Peyer's patch (tissue), 4 donors: ENCODE data around the gene TCHHL1.

Source experiments
- POLR2A ChIP-seq, 2 donors: fragments of 450-650 bp; IDR thresholded peaks; one replicate each; pipeline ENCODE4 v1.5.1; 2017; ENCODE audit warnings: antibody characterized with exemption in 2 of 2, mild to moderate bottlenecking in 2 of 2, moderate library complexity in 2 of 2
- TF ChIP-seq, protein P1 (sequence below), 6 experiments: fragments of 450-650 bp in 4 of 6; fragments of 200-600 bp in 2 of 6; sonication (generic) in 1 of 6; IDR thresholded peaks; one replicate each; pipeline ENCODE4 v1.5.1; 2017 to 2019; ENCODE audit warnings: antibody characterized with exemption in 6 of 6, mild to moderate bottlenecking in 3 of 6, moderate library complexity in 1 of 6

DNA sequence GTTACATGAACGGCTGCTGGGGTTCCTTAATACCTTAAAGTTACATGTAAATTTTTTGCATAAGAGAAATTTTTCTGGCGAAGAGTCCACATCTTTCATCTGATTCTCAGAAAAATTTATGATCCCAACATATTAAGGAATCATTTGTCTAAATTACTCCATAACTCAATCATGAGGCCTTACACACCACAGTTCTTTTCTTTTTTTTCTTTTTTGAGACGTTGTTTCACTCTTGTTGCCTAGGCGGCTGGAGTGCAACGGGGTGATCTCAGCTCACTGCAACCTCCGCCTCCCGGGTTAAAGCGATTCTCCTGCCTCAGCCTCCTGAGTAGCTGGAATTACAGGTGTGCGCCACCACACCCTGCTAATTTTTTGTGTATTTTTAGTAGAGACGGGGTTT lies 50.0 kb downstream of the TCHHL1 start:
- TF ChIP-seq, protein P1, sequence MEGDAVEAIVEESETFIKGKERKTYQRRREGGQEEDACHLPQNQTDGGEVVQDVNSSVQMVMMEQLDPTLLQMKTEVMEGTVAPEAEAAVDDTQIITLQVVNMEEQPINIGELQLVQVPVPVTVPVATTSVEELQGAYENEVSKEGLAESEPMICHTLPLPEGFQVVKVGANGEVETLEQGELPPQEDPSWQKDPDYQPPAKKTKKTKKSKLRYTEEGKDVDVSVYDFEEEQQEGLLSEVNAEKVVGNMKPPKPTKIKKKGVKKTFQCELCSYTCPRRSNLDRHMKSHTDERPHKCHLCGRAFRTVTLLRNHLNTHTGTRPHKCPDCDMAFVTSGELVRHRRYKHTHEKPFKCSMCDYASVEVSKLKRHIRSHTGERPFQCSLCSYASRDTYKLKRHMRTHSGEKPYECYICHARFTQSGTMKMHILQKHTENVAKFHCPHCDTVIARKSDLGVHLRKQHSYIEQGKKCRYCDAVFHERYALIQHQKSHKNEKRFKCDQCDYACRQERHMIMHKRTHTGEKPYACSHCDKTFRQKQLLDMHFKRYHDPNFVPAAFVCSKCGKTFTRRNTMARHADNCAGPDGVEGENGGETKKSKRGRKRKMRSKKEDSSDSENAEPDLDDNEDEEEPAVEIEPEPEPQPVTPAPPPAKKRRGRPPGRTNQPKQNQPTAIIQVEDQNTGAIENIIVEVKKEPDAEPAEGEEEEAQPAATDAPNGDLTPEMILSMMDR (IDR thresholded peaks at IDR 0.05): no peak
- TF ChIP-seq POLR2A (IDR thresholded peaks at IDR 0.05): no peak
